ENCODE data around the gene ETF1.

The ETF1 gene

DNA sequence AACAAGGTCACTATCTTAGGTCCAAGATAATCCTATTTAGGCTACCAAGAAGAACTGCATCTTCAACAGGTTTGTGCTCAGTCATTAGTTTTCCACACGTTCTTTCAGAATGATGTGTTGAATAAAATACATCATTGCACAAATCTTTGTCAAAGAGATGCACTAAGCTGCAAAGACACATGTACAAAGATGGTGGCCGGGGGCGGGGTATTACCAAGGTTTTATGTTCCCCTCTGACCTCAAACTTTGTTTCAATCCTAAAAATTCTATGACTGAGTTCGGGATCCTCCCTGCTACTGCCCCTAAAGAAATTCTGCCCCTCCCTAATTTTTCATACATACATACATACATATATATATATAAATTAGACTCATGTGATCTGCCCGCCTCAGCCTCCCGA, 17.9 kb upstream of the ETF1 start:
- no peak for DNase-seq

- DNase-seq, result no peak
These were observed 16.9 kb upstream of the ETF1 start for GRCh38 chr5:138559937-138560336.

DNA sequence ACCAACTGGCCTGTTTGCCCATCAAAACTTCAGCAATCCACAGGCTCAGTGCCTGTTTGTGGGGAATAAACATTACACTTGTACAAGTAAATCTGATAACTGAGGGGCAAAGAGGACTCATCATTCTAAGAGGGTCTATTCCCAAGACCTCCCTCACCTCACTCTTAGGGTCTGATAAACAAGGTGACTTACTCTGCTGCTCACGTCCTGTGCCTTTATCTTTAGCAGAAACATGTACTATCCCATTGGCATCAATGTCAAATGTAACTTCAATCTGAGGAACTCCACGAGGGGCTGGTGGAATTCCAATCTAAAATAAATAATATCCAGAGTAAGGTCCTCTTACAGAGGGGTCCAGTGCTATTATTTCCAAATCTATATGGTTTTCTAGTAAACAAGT, 14.6 kb upstream of the ETF1 start:
- DNase-seq, result no peak

GRCh38 chr5:138554143-138554542, 11.1 kb upstream of the ETF1 start:
- no peak for DNase-seq

GRCh38 chr5:138553437-138554095, 10.5 kb upstream of the ETF1 start:
- DNase-seq, result no peak

- DNase-seq, result no peak
These were observed 9.6 kb upstream of the ETF1 start for GRCh38 chr5:138552657-138553056.

DNA sequence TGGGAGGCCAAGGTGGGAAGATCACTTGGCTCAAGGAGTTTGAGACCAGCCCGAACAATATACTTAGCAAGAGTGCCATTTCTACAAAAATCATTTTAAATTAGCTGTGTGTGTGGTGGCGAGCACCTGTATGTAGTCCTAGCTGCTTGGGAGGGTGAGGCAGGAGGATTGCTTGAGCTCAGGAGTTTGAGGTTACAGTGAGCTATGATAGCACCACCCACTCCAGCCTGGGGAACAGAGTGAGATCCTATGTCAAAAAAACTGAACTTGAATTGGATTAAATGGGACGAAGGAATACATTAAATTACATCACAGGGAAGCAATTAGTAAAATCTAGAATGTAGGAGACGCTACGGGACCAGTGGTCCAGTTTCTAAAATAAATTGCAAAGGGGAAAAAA, 6.4 kb upstream of the ETF1 start:
- DNase-seq, result no peak

DNA sequence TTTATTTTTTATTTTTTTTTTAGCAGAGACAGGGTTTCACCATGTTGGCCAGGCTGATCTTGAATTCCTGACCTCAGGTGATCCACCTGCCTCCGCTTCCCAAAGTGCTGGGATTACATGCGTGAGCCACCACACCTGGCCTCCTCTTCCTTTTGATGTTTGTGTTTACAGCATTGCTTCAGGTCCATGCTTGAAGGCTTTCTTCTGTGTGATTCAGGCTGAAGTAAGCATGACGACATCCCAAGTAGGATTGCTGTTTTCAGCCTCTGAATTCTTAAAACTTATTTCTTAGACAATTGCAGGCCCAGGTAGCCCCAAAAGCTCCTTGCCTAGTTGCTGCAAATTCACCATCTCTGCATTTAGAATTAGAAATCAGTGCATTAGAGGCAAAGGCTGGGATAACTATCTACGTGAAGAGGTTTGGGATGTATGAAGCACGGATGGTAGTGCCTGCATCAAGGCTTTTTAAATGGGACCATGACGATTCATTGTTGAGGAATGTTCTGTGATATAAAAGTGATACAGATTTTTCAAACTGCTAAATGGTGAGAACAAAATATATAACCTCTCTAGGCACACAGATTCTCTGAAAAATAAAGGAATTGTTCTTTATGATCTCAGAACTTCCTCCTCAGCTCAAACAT, 3.0 kb upstream of the ETF1 start:
- no peak for DNase-seq

DNA sequence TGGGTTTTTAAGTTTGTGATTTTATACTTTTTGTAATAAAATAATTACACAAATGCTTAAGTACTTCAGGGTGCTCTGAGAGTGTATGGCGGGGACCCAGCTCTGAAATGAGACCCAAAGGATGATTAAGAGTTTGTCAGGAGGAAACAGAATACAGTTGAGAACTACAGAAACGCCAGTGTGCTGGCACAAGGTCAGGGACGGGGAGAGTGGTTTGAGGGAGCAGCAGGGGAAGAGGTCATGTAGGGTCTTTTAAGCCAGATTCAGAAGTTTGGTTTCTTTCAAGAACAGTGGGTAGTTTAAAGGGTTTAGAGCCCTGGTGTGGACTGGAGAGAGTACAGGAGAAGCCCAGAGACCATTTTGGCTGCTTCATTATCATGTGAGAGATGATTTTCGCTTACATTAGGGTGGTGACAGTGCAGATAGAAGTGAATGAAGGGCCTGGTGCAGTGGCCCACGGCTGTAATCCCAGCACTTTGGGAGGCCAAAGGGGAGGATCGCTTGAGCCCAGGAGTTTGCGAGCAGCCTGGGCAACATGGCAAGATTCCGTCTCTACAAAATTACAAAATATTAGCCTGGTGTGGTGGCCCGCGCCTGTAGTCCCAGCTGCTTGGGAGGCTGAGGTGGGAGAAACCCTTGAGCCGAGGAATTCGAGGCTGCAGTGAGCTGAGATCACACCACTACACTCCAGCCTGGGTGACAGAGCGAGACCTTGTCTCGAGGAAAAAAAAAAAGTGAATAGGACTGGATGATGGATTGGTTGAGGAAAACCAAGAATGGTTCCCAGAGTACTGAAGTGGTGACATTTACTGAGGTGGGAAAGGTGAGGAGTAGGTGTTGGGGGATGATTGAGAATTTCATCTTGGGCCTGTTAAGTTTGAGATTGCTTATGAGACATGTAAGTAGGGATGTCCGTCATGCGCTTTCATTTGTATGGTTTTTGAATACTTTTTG, 1.4 kb upstream of the ETF1 start:
- DNase-seq, result no peak

DNA sequence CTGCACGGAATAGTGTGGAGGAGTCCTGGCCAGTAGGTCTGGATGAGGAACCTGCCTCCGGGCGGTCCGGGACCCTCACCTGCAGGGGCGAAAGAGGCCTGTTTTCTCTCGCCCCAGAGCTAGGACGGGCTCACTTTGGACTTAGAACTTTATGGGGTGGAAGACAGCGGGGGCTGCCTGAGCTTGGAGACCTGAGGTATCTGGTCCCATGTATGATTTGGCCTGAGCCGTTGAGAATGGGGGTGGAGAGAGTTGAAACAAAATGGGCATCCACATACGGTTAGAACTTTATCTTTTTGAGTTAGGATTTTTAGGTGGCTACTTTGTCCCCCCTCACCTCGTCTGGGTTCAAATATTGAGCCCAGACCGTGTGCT, 681 bp upstream of the ETF1 start:
- DNase-seq, result no peak

DNA sequence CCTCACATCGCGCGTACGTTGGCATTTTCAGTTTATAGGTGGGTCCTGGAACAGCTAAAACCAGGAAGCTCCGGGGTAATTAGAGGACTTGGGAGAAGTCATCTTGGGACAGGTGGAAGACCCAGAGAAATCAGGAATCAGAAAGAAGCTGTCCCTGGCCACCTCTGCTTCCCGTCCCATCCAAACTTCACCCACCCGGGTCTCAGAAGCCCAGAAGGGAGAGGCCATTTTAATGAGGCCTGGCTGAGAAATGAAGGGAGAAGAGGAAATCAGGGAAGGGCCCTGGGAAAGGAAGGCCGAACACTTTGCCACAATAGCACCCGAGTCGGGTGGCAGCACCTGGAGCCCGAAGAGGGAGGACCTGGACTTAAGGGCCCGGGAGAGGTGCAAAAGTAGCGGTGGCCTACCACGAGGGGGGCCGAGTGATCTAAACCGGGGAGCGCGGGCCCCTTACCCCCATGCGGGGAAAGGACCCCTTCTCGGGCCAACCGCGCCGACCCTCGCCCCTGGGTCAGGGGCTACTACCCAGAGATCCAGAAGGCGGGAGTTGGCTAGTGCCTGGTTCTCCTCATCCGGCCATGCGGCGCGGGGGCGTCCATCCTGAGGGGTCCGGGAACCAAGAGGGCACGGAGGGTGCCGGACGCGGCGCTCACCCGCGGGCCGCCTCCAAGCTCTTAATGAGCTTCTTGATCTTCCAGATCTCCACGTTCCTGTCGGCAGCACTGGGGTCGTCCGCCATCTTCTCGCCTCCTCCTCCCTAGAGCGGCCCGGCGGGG, 668 bp downstream of the ETF1 start:
- DNase-seq, result no peak

GRCh38 chr5:138541511-138542179, 1.4 kb downstream of the ETF1 start:
- DNase-seq, result no peak

- no peak for DNase-seq
These were observed 3.2 kb downstream of the ETF1 start for GRCh38 chr5:138539791-138540190.

- no peak for DNase-seq
These were observed 4.0 kb downstream of the ETF1 start for GRCh38 chr5:138538943-138539627.

DNA sequence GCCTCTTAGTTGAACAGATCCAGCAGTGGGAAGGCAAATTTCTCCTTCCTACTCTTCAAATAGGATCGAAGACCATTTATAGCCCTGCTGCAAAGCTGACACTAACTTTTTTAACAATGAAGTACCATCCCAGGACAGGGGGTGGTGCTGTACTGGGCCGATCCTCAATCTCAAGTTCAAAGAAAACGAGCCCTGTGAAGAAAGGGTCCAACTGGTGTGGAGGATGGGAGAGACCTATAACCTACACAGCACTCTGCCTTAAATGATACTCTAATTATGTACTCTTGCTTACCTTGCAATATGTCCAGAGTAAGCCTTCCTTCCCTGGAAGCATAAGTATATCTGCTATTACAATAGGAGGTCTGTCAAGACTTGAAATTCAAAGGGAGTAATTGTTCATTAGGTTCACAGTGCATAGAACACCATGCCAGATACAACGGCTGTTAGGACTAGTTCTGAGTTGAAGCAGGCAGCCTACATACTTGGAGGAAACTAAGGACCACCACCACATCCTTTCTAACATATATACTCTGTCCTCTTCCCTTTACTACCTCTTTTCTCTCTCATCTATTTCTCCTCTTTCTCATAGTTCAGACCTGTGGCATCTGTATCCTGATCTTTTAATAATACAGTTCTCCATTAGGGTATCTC, 6.2 kb downstream of the ETF1 start:
- no peak for DNase-seq

DNA sequence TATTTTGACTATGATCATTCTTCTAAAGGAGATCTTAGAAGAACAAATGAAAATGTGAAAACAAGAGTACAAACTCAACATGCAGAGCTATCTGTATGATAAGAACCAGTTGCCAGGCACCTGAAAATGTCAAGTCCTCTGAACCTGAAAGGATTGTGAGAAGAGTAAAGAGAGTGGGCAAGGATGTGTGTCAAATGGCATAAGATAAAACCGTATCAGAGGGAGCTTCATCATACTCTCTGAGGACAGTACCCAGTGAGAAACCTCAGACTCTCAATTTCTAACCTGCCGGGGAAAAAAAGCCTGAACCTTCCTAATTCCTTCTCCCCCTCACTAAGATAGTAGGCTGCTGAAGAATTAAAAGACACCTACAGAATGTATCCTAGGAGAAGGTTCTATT, 6.8 kb downstream of the ETF1 start:
- no peak for DNase-seq

DNA sequence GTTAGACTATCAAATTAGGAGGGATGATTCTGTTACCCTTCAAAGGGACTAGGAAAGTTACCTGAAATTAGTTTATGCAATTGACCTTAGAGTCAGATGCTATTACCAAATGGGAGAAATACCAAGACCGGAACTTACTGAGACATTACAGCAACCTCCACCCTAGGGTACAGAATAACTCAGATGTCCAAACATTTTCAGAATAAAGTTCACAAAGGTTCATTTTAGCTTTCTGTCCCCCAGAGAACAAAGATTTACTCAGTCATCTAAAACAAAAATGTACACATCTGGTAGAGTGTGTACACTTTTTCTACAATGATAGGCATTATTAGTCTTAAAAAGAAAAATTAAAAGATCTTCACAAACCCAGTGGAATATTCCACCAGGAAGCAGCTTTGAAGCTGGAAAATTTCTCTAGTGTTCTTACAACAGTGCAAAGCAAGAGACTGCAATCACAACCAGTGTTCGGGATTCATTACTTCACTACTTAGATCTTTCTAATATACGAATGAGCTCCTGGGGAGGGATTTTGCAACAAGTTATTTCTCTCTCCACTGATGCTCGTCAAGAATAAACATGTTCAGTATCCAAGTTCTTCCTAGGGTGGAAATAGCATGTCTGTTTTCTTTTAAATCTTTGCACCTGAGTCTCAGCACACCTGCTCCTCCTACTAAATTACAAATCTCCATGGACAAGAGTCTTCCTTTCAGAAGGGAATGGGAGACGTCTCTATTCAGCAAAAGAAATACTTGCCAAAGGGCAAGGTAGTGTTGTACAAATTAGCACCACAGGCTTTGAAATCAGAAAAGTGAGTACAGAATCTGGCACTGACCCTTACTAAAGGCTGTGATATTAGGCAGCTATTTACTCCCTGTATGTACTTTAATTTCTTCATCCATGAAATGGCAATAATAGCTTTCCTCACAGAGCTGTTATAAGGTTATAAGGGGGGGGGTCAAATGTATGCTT, 8.8 kb downstream of the ETF1 start:
- no peak for DNase-seq

GRCh38 chr5:138529812-138530211, 13.2 kb downstream of the ETF1 start:
- no peak for DNase-seq

- no peak for DNase-seq
These were observed 14.1 kb downstream of the ETF1 start for GRCh38 chr5:138528744-138529469.

Measured in NCI-H774 (cell line).